KBM-7 (cell line): ENCODE data around the gene ALKBH3.

Experiments
- DNase-seq: peaks from one replicate; pipeline ENCODE4 v3.0.0-alpha.2; 2015
- in situ Hi-C: fragments of 300-500 bp; cut with MboI; formaldehyde crosslinking; loops from 2 replicates; pipeline ENCODE4 v1.14.3; 2020; ENCODE audit warnings: low sequenced_read_pairs, low pct_unique_long_range_greater_than_20kb, mixed read lengths

Gene ALKBH3

GRCh38 chr11:43919852-43920597 lies 39.4 kb downstream of the ALKBH3 start:
- in situ Hi-C loops: no loop called here
- no peak for DNase-seq

GRCh38 chr11:43920598-43921419 lies 40.2 kb downstream of the ALKBH3 start:
- in situ Hi-C loops: no loop called here
- no peak for DNase-seq

- no peak for DNase-seq
- in situ Hi-C loops: no loop called here
Measured at GRCh38 chr11:43921561-43922294, 41.1 kb downstream of the ALKBH3 start.

- in situ Hi-C loops: no loop called here
- DNase-seq: no peak
Measured at GRCh38 chr11:43922295-43922648, 41.6 kb downstream of the ALKBH3 start.

GRCh38 chr11:43922744-43923405 lies 42.2 kb downstream of the ALKBH3 start:
- in situ Hi-C loops: no loop called here
- DNase-seq: no peak

GRCh38 chr11:43923406-43924111 lies 42.9 kb downstream of the ALKBH3 start:
- in situ Hi-C loops: no loop called here

GRCh38 chr11:43924112-43924855 lies 43.7 kb downstream of the ALKBH3 start:
- in situ Hi-C loops: no loop called here

More at GRCh38 chr11:43923406-43924111, 42.9 kb downstream of the ALKBH3 start:
- no peak for DNase-seq

GRCh38 chr11:43925063-43925931 lies 44.7 kb downstream of the ALKBH3 start:
- no peak for DNase-seq
- in situ Hi-C loops: no loop called here

More at GRCh38 chr11:43924112-43924855, 43.7 kb downstream of the ALKBH3 start:
- no peak for DNase-seq

- DNase-seq: no peak
- in situ Hi-C loops: no loop called here
Measured at GRCh38 chr11:43925932-43926505, 45.4 kb downstream of the ALKBH3 start.

GRCh38 chr11:43927070-43927469 lies 46.4 kb downstream of the ALKBH3 start:
- in situ Hi-C loops: no loop called here

GRCh38 chr11:43927925-43928707 lies 47.5 kb downstream of the ALKBH3 start:
- in situ Hi-C loops: no loop called here
- DNase-seq: no peak

More at GRCh38 chr11:43927070-43927469, 46.4 kb downstream of the ALKBH3 start:
- no peak for DNase-seq

- in situ Hi-C loops: no loop called here
- no peak for DNase-seq
Measured at GRCh38 chr11:43928721-43929120, 48.1 kb downstream of the ALKBH3 start.

- DNase-seq: no peak
- in situ Hi-C loops: no loop called here
Measured at GRCh38 chr11:43930868-43931716, 50.5 kb downstream of the ALKBH3 start.

- in situ Hi-C loops: no loop called here
- no peak for DNase-seq
Measured at GRCh38 chr11:43931717-43932039, 51.0 kb downstream of the ALKBH3 start.

- in situ Hi-C loops: no loop called here
- no peak for DNase-seq
Measured at GRCh38 chr11:43933226-43933607, 52.6 kb downstream of the ALKBH3 start.
